Activated T-cell treated with anti-CD3 and anti-CD28 coated beads for 1 hour (primary cell): ENCODE measurements around the gene CD177.
"Not testable (repeated sequence)": the region's sequence is repeated elsewhere in the genome, so short reads cannot be mapped to it uniquely, and the experiment has no call there.

Source experiments
- DNase-seq: peaks from one replicate; pipeline ENCODE4 v3.0.0-alpha.2; 2020; ENCODE audit warnings: low read depth

CD177 gene

GRCh38 chr19:43332058-43332922 lies 21.2 kb upstream of the CD177 start:
- no peak for DNase-seq

- not testable (repeated sequence) for DNase-seq
These were observed 17.0 kb upstream of the CD177 start for GRCh38 chr19:43336508-43336907.

GRCh38 chr19:43337737-43338136 lies 15.7 kb upstream of the CD177 start:
- DNase-seq = no peak

GRCh38 chr19:43338530-43338929 lies 15.0 kb upstream of the CD177 start:
- no peak for DNase-seq

GRCh38 chr19:43339243-43339930 lies 14.1 kb upstream of the CD177 start:
- not testable (repeated sequence) for DNase-seq

GRCh38 chr19:43340101-43340500 lies 13.4 kb upstream of the CD177 start:
- DNase-seq = not testable (repeated sequence)

GRCh38 chr19:43341098-43341497 lies 12.4 kb upstream of the CD177 start:
- DNase-seq = not testable (repeated sequence)

- DNase-seq = not testable (repeated sequence)
These were observed 11.4 kb upstream of the CD177 start for GRCh38 chr19:43342104-43342503.

GRCh38 chr19:43344347-43344925 lies 9.1 kb upstream of the CD177 start:
- not testable (repeated sequence) for DNase-seq

GRCh38 chr19:43349813-43350212 lies 3.7 kb upstream of the CD177 start:
- DNase-seq = not testable (repeated sequence)

GRCh38 chr19:43351998-43352746 lies 1.3 kb upstream of the CD177 start:
- no peak for DNase-seq

- no peak for DNase-seq
These were observed 780 bp downstream of the CD177 start for GRCh38 chr19:43354305-43354627.

GRCh38 chr19:43356749-43357148 lies 3.3 kb downstream of the CD177 start:
- not testable (repeated sequence) for DNase-seq

- no peak for DNase-seq
These were observed 8.7 kb downstream of the CD177 start for GRCh38 chr19:43362179-43362578.

GRCh38 chr19:43362745-43363144 lies 9.3 kb downstream of the CD177 start:
- DNase-seq = no peak

- not testable (repeated sequence) for DNase-seq
These were observed 12.2 kb downstream of the CD177 start for GRCh38 chr19:43365677-43366076.

- no peak for DNase-seq
These were observed 14.3 kb downstream of the CD177 start for GRCh38 chr19:43367822-43368221.

GRCh38 chr19:43368897-43369296 lies 15.4 kb downstream of the CD177 start:
- not testable (repeated sequence) for DNase-seq

- no peak for DNase-seq
These were observed 18.4 kb downstream of the CD177 start for GRCh38 chr19:43371909-43372308.

GRCh38 chr19:43372462-43372861 lies 19.0 kb downstream of the CD177 start:
- no peak for DNase-seq

GRCh38 chr19:43377624-43378023 lies 24.1 kb downstream of the CD177 start:
- DNase-seq = not testable (repeated sequence)

- no peak for DNase-seq
These were observed 26.5 kb downstream of the CD177 start for GRCh38 chr19:43380008-43380407.
